IPS DF 6.9 (cell line): ENCODE results near the gene CHST12.

Experiments used
- DNase-seq: peaks from one replicate; pipeline ENCODE4 v3.0.0-alpha.2; 2013; ENCODE audit warnings: low read depth, low spot score
- H3K27ac ChIP-seq: one replicate; pipeline ENCODE4 v1.5.1; 2013; ENCODE audit warnings: low read length, control low read depth
- H3K27me3 ChIP-seq: 2 replicates; pipeline ENCODE4 v1.6.1; 2013; ENCODE audit warnings: mild to moderate bottlenecking, low read length; ENCODE audit not compliant: control insufficient read depth, insufficient read depth
- H3K36me3 ChIP-seq: 2 replicates; pipeline ENCODE4 v1.6.1; 2013; ENCODE audit warnings: low read length; ENCODE audit not compliant: control insufficient read depth, insufficient read depth
- H3K4me1 ChIP-seq: 2 replicates; pipeline ENCODE4 v1.6.1; 2013; ENCODE audit warnings: low read length; ENCODE audit not compliant: control insufficient read depth, insufficient read depth
- H3K4me3 ChIP-seq: 2 replicates; pipeline ENCODE4 v1.5.1; 2013; ENCODE audit warnings: mild to moderate bottlenecking, low read length
- H3K9me3 ChIP-seq: 2 replicates; pipeline ENCODE4 v1.6.1; 2013; ENCODE audit warnings: low read length, inconsistent platforms; ENCODE audit not compliant: control insufficient read depth, insufficient read depth
- WGBS: extraction: QIAGEN DNeasy Blood & Tissue Kit; methylation state at CpG from one replicate; pipeline ENCODE4 v1.1.7; 2013; ENCODE audit warnings: mixed read lengths, missing lambda C conversion rate; ENCODE audit not compliant: insufficient read length, insufficient coverage; 5-methylcytosine and 5-hydroxymethylcytosine counted together

CHST12 gene

GRCh38 chr7:2435146-2435545 is 31.7 kb downstream of the CHST12 start:
- H3K27ac ChIP-seq = no peak overlapping the region
- WGBS = no CpG with 5 or more reads among the region's 5 CpGs
- no peaks in the 10 kb centered on the region for H3K9me3 ChIP-seq
- peaks cover 11% of the 10 kb centered on the region; the same call in 1 of the 2 replicates for H3K36me3 ChIP-seq
- H3K4me1 ChIP-seq = 0 out of 2 replicates have a peak, but pooled peaks cover 2% of the 10 kb centered on the region
- H3K4me3 ChIP-seq = no peak overlapping the region
- H3K27me3 ChIP-seq = no peaks in the 10 kb centered on the region
- DNase-seq = no peak

- WGBS = no CpG with 5 or more reads among the region's 25 CpGs
- Histone ChIP-seq H3K4me3 (no peak overlapping the region), H3K27ac (no peak overlapping the region), H3K9me3 (no peaks in the 10 kb centered on the region), H3K27me3 (no peaks in the 10 kb centered on the region), H3K36me3 (peaks cover 11% of the 10 kb centered on the region; the same call in 1 of the 2 replicates), H3K4me1 (0 out of 2 replicates have a peak, but pooled peaks cover 2% of the 10 kb centered on the region)
- DNase-seq = no peak
These were observed 33.1 kb downstream of the CHST12 start for GRCh38 chr7:2436341-2437104.

GRCh38 chr7:2437136-2437535 is 33.7 kb downstream of the CHST12 start:
- Histone ChIP-seq H3K27ac (no peak overlapping the region), H3K9me3 (no peaks in the 10 kb centered on the region), H3K4me1 (0 out of 2 replicates have a peak, but pooled peaks cover under 1% of the 10 kb centered on the region), H3K27me3 (no peaks in the 10 kb centered on the region), H3K4me3 (no peak overlapping the region), H3K36me3 (peaks cover 11% of the 10 kb centered on the region; the same call in 1 of the 2 replicates)
- no peak for DNase-seq
- WGBS = no CpG with 5 or more reads among the region's 9 CpGs

- Histone ChIP-seq H3K36me3 (peaks cover 9% of the 10 kb centered on the region; the same call in 1 of the 2 replicates), H3K27me3 (no peaks in the 10 kb centered on the region), H3K9me3 (no peaks in the 10 kb centered on the region), H3K27ac (no peak overlapping the region), H3K4me3 (no peak overlapping the region), H3K4me1 (no peaks in the 10 kb centered on the region)
- no peak for DNase-seq
- WGBS = no CpG with 5 or more reads among the region's 16 CpGs
These were observed 34.2 kb downstream of the CHST12 start for GRCh38 chr7:2437537-2438148.

- DNase-seq = no peak
- Histone ChIP-seq H3K27ac (no peak overlapping the region), H3K4me3 (no peak overlapping the region), H3K4me1 (no peaks in the 10 kb centered on the region), H3K27me3 (no peaks in the 10 kb centered on the region), H3K9me3 (no peaks in the 10 kb centered on the region), H3K36me3 (peaks cover 4% of the 10 kb centered on the region; the same call in 1 of the 2 replicates)
- no CpG with 5 or more reads among the region's 7 CpGs for WGBS
These were observed 34.8 kb downstream of the CHST12 start for GRCh38 chr7:2438186-2438585.

- H3K4me1 ChIP-seq = no peaks in the 10 kb centered on the region
- no peaks in the 10 kb centered on the region for H3K9me3 ChIP-seq
- H3K36me3 ChIP-seq = no peaks in the 10 kb centered on the region
- no CpG with 5 or more reads among the region's 13 CpGs for WGBS
- no peaks in the 10 kb centered on the region for H3K27me3 ChIP-seq
- no peak overlapping the region for H3K27ac ChIP-seq
- no peak for DNase-seq
- no peak overlapping the region for H3K4me3 ChIP-seq
These were observed 35.4 kb downstream of the CHST12 start for GRCh38 chr7:2438775-2439174.

GRCh38 chr7:2440608-2441245 is 37.3 kb downstream of the CHST12 start:
- H3K4me1 ChIP-seq = no peaks in the 10 kb centered on the region
- H3K4me3 ChIP-seq = no peak overlapping the region
- no peaks in the 10 kb centered on the region for H3K36me3 ChIP-seq
- WGBS = no CpG with 5 or more reads among the region's 21 CpGs
- H3K9me3 ChIP-seq = no peaks in the 10 kb centered on the region
- no peaks in the 10 kb centered on the region for H3K27me3 ChIP-seq
- no peak overlapping the region for H3K27ac ChIP-seq
- no peak for DNase-seq

- no peak for DNase-seq
- no CpG with 5 or more reads among the region's 5 CpGs for WGBS
- no peak overlapping the region for H3K4me3 ChIP-seq
- no peaks in the 10 kb centered on the region for H3K9me3 ChIP-seq
- H3K36me3 ChIP-seq = no peaks in the 10 kb centered on the region
- no peaks in the 10 kb centered on the region for H3K27me3 ChIP-seq
- no peaks in the 10 kb centered on the region for H3K4me1 ChIP-seq
- H3K27ac ChIP-seq = no peak overlapping the region
These were observed 38.1 kb downstream of the CHST12 start for GRCh38 chr7:2441430-2442058.

- Histone ChIP-seq H3K4me3 (no peak overlapping the region), H3K27me3 (no peaks in the 10 kb centered on the region), H3K9me3 (no peaks in the 10 kb centered on the region), H3K36me3 (no peaks in the 10 kb centered on the region), H3K4me1 (no peaks in the 10 kb centered on the region), H3K27ac (no peak overlapping the region)
- no peak for DNase-seq
- no CpG with 5 or more reads among the region's 9 CpGs for WGBS
These were observed 40.1 kb downstream of the CHST12 start for GRCh38 chr7:2443491-2443890.

GRCh38 chr7:2444476-2444875 is 41.1 kb downstream of the CHST12 start:
- no CpG with 5 or more reads among the region's 3 CpGs for WGBS
- H3K9me3 ChIP-seq = no peaks in the 10 kb centered on the region
- H3K4me1 ChIP-seq = no peaks in the 10 kb centered on the region
- H3K4me3 ChIP-seq = no peak overlapping the region
- DNase-seq = no peak
- H3K36me3 ChIP-seq = no peaks in the 10 kb centered on the region
- H3K27me3 ChIP-seq = no peaks in the 10 kb centered on the region
- no peak overlapping the region for H3K27ac ChIP-seq
